Urinary bladder (tissue), 4 donors: ENCODE data around the gene DDX56. TPM values are rescaled to one million over a fixed set of nuclear protein-coding genes. Genes with fewer than 3 reads are reported as not detected.
"Not testable (repeated sequence)": the region's sequence is repeated elsewhere in the genome, so short reads cannot be mapped to it uniquely, and the experiment has no call there.

ENCODE experiments used
- DNase-seq: peaks from one replicate; pipeline ENCODE4 v3.0.0-alpha.2; 2015; ENCODE audit errors: extremely low spot score
- H3K27ac ChIP-seq: one replicate; pipeline ENCODE4 v1.5.1; 2013; ENCODE audit warnings: low read depth, mild to moderate bottlenecking, moderate library complexity
- H3K36me3 ChIP-seq: one replicate; pipeline ENCODE4 v1.6.1; 2013; ENCODE audit warnings: mild to moderate bottlenecking, moderate library complexity; ENCODE audit not compliant: insufficient read depth
- H3K4me1 ChIP-seq: one replicate; pipeline ENCODE4 v1.6.1; 2013; ENCODE audit warnings: mild to moderate bottlenecking, moderate library complexity; ENCODE audit not compliant: insufficient read depth
- H3K4me3 ChIP-seq: one replicate; pipeline ENCODE4 v1.5.1; 2013; ENCODE audit warnings: low read depth, low read length
- WGBS: extraction: QIAGEN DNeasy Blood & Tissue Kit; methylation state at CpG from one replicate; pipeline ENCODE4 v1.1.7; 2013; 5-methylcytosine and 5-hydroxymethylcytosine counted together
- polyA plus RNA-seq: library from polyadenylated mRNA; stranded (reverse); fragments of 200-250 nt; gene quantifications from one replicate; pipeline ENCODE4 v1.2.3, GENCODE V29; 2013
- total RNA-seq: library from RNA; depleted of rRNA; stranded (reverse); fragments of >200 nt; gene quantifications from one replicate; pipeline ENCODE4 v1.2.3, GENCODE V29; 2014
- donor health status: healthy with polysubstance abuse.
- donor health status: healthy.

DDX56 gene
- total and polyA plus RNA-seq, 2 donors = 34.7 to 44.6 TPM

- Histone ChIP-seq H3K4me3 (peak overlapping the region; percentile 53), H3K4me1 (no peaks in the 10 kb centered on the region), H3K36me3 (no peaks in the 10 kb centered on the region), H3K27ac (peak overlapping the region; percentile 83)
- WGBS = 45% methylated on average over 35 of the region's 35 CpGs
- DNase-seq = no peak
Measured at GRCh38 chr7:44607141-44608068, 33.7 kb upstream of the DDX56 start.

- Histone ChIP-seq H3K27ac (peak within 1 kb of the TSS; percentile 95), H3K36me3 (no peaks in the 10 kb centered on the region), H3K4me1 (no peaks in the 10 kb centered on the region), H3K4me3 (peak within 1 kb of the TSS; percentile 53)
- peak; percentile 96 for DNase-seq
- WGBS = under 1% methylated on average over 93 of the region's 93 CpGs
Measured at GRCh38 chr7:44606341-44607140, 32.8 kb upstream of the DDX56 start, which contains the start of gene OGDH. Gene OGDH (plus strand): TSS chr7:44606627. CDS start chr7:44624344, 17,717 bp downstream.

- Histone ChIP-seq H3K4me1 (no peaks in the 10 kb centered on the region), H3K36me3 (no peaks in the 10 kb centered on the region), H3K4me3 (no peak overlapping the region), H3K27ac (no peak overlapping the region)
- 80% methylated on average over 2 of the region's 2 CpGs for whole genome bisulfite sequencing
- DNase-seq = no peak
Measured at GRCh38 chr7:44604941-44605340, 31.2 kb upstream of the DDX56 start.

- Histone ChIP-seq H3K36me3 (no peaks in the 10 kb centered on the region), H3K4me3 (no peak overlapping the region), H3K27ac (no peak overlapping the region), H3K4me1 (no peaks in the 10 kb centered on the region)
- no peak for DNase-seq
- 79% methylated on average over 6 of the region's 6 CpGs for whole genome bisulfite sequencing
Measured at GRCh38 chr7:44603193-44603592, 29.5 kb upstream of the DDX56 start.

DNA sequence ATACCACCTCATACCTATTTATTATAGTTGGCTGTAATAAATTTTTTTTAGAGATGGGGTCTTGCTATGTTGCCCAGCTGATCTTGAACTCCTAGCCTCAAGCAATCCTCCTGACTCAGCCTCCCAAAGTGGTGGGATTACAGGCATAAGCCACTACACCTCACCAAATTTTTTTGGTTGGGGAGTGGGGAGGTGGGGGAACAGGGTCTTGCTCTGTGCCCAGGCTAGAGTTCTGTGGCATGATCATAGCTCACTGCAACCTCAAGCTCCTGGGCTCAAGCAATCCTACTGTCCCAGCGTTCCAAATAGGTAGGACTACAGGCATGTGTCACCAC is 28.8 kb upstream of the DDX56 start:
- WGBS = 69% methylated on average over 1 of the region's 1 CpG
- H3K27ac ChIP-seq = no peak overlapping the region
- no peak overlapping the region for H3K4me3 ChIP-seq
- H3K4me1 ChIP-seq = no peaks in the 10 kb centered on the region
- no peaks in the 10 kb centered on the region for H3K36me3 ChIP-seq
- DNase-seq = no peak

DNA sequence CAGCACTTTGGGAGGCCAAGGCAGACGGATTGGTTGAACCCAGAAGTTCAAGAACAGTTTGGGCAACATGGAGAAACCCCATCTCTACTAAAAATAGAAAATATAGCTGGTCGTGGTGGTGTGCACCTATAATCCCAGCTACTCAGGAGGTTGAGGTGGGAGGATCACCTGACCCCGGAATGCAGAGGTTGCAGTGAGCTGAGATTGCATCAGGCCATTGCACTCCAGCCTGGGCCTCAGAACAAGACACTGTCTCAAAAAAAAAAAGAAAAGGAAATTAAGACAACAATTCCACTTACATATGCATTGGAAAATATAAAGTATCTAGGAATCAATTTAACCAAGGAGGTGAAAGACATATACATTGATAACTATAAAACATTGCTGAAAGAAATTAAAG is 25.5 kb upstream of the DDX56 start:
- Histone ChIP-seq H3K4me3 (no peak overlapping the region), H3K4me1 (no peaks in the 10 kb centered on the region), H3K27ac (no peak overlapping the region), H3K36me3 (no peaks in the 10 kb centered on the region)
- 58% methylated on average over 3 of the region's 3 CpGs for WGBS
- no peak for DNase-seq

DNA sequence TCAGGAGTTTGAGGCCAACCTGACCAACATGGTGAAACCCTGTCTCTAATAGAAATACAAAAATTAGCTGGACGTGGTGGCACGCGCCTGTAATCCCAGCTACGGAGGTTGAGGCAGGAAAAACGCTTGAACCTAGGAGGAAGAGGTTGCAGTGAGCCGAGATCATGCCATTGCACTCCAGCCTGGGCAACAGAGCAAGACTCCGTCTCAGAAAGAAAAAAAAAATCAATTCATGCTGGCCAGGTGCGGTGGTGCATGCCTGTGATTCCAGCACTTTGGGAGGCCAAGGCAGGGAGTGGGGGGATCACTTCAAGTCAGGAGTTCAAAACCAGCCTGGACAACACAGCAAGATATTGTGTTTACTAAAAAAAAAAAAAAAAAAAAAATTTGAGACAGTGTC is 23.5 kb upstream of the DDX56 start:
- H3K27ac ChIP-seq, H3K4me3 ChIP-seq, DNase-seq, H3K4me1 ChIP-seq, H3K36me3 ChIP-seq: not testable (repeated sequence)
- WGBS = 88% methylated on average over 8 of the region's 8 CpGs

- Histone ChIP-seq H3K4me1 (no peaks in the 10 kb centered on the region), H3K4me3 (no peak overlapping the region), H3K27ac (no peak overlapping the region), H3K36me3 (no peaks in the 10 kb centered on the region)
- DNase-seq = no peak
- WGBS = 70% methylated on average over 5 of the region's 5 CpGs
Measured at GRCh38 chr7:44595934-44596635, 22.4 kb upstream of the DDX56 start.

DNA sequence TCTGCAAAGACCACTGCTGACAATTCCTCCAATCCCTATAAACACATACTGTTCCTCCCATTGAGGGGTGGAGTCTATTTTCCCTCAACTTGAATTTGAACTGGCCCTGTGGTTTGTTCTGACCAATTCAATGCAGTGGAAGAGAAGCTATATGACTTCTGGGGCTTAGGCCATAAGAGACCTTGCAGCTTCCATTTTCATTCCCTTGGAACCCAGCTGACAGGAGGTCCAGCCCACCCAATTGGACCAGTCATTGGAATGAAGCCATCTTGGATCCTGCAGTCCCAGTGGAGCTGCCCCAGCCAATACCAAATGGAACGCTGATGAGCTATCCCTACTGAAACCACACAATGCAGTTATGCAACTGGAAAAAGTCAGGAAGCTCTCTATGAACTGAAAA is 17.2 kb upstream of the DDX56 start:
- 78% methylated on average over 1 of the region's 1 CpG for WGBS
- Histone ChIP-seq H3K4me3 (no peak overlapping the region), H3K4me1 (no peaks in the 10 kb centered on the region), H3K27ac (no peak overlapping the region), H3K36me3 (no peaks in the 10 kb centered on the region)
- no peak for DNase-seq

DNA sequence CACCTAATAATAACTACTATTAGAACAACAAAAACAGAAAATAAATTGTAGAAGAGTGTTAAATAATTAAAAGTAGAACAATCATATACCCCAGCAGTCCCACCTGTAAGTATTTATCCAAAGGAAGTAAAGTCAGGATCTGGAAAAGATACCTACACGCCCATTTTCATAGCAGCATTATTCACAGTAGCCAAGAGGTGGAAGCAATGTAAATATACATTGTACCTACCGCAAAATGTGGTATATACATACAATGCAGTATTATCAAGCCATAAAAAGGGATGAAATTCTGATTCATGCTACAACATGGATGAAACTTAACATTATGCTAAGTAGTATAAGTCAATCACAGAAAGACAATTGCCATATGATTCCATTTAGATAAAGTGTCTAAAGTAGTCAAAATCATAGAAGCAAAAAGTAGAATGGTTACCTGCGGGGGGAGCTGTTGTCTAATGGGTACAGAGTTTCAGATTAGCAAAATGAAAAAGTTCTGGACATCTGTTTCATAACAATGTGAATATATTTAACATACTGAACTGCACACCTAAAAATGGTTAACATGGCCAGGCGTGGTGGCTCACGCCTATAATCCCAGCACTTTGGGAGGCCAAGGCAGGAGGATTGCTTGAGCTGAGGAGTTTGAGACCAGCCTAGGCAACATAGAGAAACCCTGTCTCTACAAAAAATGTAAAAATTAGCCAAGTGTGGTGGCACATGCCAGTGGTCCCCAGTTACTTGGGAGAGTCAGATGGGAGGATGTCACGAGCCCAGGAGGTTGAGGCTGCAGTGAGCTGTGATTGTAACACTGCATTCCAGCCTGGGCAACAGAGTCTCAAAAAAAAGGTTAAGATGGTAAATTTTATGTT is 14.4 kb upstream of the DDX56 start:
- Histone ChIP-seq H3K4me1 (no peaks in the 10 kb centered on the region), H3K27ac (no peak overlapping the region), H3K4me3 (no peak overlapping the region), H3K36me3 (no peaks in the 10 kb centered on the region)
- 24% methylated on average over 6 of the region's 6 CpGs for whole genome bisulfite sequencing
- DNase-seq = no peak

- no peak overlapping the region for H3K4me3 ChIP-seq
- H3K36me3 ChIP-seq = no peaks in the 10 kb centered on the region
- peak overlapping the region; percentile 80 for H3K27ac ChIP-seq
- 92% methylated on average over 13 of the region's 13 CpGs for WGBS
- DNase-seq = no peak
- H3K4me1 ChIP-seq = no peaks in the 10 kb centered on the region
Measured at GRCh38 chr7:44583146-44583865, 9.6 kb upstream of the DDX56 start.

DNA sequence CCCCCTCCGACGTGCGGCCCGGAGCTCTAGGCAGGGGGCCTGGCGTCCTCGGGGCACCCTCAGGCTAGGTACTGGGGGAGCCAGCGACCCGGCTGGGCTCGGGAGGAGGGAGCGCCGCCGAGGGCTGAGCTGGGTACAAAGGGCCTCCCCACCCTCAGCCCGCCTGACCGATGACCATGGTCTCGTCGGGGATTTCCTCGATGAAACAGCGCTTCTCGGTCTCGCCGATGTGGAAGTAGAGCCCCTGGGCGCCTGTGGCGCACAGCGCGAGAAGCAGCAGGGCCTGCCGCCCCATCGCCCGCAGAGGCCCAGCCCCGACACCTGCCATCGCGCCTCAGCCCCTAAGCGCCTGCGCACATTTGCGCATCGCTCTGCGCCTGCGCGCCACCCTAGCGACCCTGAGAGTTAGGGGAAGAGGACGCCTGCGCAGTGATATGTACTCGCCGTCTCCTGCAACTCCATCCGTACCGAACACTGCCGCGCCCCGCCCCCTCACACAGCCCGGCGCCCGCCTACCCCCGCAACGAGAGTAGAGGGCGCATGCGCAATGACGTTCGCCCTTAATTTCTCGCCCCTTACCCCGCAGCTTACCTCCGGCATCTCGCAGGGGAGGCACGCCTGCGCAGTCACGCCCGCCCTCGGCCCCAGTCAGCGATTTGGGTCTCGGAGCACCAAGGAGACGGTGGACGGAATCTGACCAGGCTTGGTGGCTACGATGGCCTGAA is 8.3 kb upstream of the DDX56 start, which contains the start of gene TMED4:
TMED4 (minus strand) TSS at position 353 of the 725 bp plus-strand sequence; CDS start at position 328, 25 bp downstream.
- Histone ChIP-seq H3K4me1 (no peaks in the 10 kb centered on the region), H3K4me3 (peak within 1 kb of the TSS; percentile 68), H3K27ac (peak within 1 kb of the TSS; percentile 80), H3K36me3 (no peaks in the 10 kb centered on the region)
- peak; percentile 94 for DNase-seq
- WGBS = under 1% methylated on average over 71 of the region's 71 CpGs
